A549 (cell line): ENCODE measurements around the gene PTPRH. TPM values are rescaled to one million over a fixed set of nuclear protein-coding genes. Genes with fewer than 3 reads are reported as not detected.

Experiments
- ATAC-seq, 2 experiments: fragments of 200-7000 bp in 1 of 2; fragments of >200 bp in 1 of 2; cut with Nextera tagmentation in 1 of 2; cut with Tn5 transposase in 1 of 2; 3 replicates each; pipeline versions ENCODE4 v1.8.0 to v1.9.1; 2018 to 2020; ENCODE audit warnings: mild to moderate bottlenecking in 1 of 2, moderate library complexity in 1 of 2
- CTCF ChIA-PET: fragments of 300-600 bp; sonication (Branson Sonifier 250); formaldehyde crosslinking; extraction: SDS; loops from one replicate; lab custom pipeline; 2021; ENCODE audit warnings: antibody characterized with exemption, inconsistent platforms; lab: Yijun Ruan, JAX
- POLR2A ChIA-PET: fragments of 350-600 bp; formaldehyde crosslinking; extraction: SDS; loops from one replicate; lab custom pipeline; 2021; ENCODE audit warnings: antibody characterized with exemption, inconsistent platforms; lab: Yijun Ruan, JAX
- DNase-seq, 2 experiments: peaks; one replicate each; pipeline versions ENCODE4 v3.0.0 to v3.0.0-alpha.2; 2011 to 2016; ENCODE audit warnings: low read depth in 1 of 2, low spot score in 1 of 2
- FAIRE-seq: peaks from 2 replicates; lab custom pipeline; 2011; peaks lifted over from hg19 to GRCh38; lab: Jason Lieb, UNC
- H3K27ac ChIP-seq, 2 experiments: fragments of >200 bp; sonication (Bioruptor Twin); formaldehyde crosslinking; 3 replicates each; pipeline ENCODE4 v1.5.1; 2016 to 2017
- H3K4me1 ChIP-seq: fragments of >200 bp; sonication (Bioruptor Twin); formaldehyde crosslinking; 3 replicates; pipeline ENCODE4 v1.6.1; 2016
- H3K4me2 ChIP-seq: fragments of >200 bp; sonication (Bioruptor Twin); formaldehyde crosslinking; 3 replicates; pipeline ENCODE4 v1.6.1; 2016
- H3K4me3 ChIP-seq: fragments of >200 bp; sonication (Bioruptor Twin); formaldehyde crosslinking; 3 replicates; pipeline ENCODE4 v1.5.1; 2016
- H3K9me3 ChIP-seq: fragments of >200 bp; sonication (Bioruptor Twin); formaldehyde crosslinking; 3 replicates; pipeline ENCODE4 v1.6.1; 2016
- CBX2 ChIP-seq: fragments of 200-600 bp; sonication (generic); IDR thresholded peaks from 2 replicates; pipeline ENCODE4 v1.6.1; 2016; ENCODE audit warnings: low read depth, mild to moderate bottlenecking, borderline replicate concordance
- ESRRA ChIP-seq: fragments of 150-350 bp; IDR thresholded peaks from 2 replicates; pipeline ENCODE4 v1.6.1; 2014; ENCODE audit warnings: mild to moderate bottlenecking, low read length, borderline replicate concordance
- FOSL2 ChIP-seq, 2 experiments: fragments of 450-650 bp in 1 of 2; fragments of >200 bp in 1 of 2; sonication (Bioruptor Twin) in 1 of 2; formaldehyde crosslinking; IDR thresholded peaks; 2 replicates each; pipeline versions ENCODE4 v1.5.0 to v1.6.1; 2016 to 2020; ENCODE audit warnings: mild to moderate bottlenecking in 1 of 2, moderate library complexity in 1 of 2
- FOXS1 ChIP-seq: fragments of 250-450 bp; sonication (Bioruptor Pico); IDR thresholded peaks from 2 replicates; pipeline ENCODE4 v1.5.0; 2020; ENCODE audit warnings: mild to moderate bottlenecking, moderate library complexity
- HEYL ChIP-seq: fragments of 250-450 bp; sonication (Bioruptor Pico); IDR thresholded peaks from 2 replicates; pipeline ENCODE4 v1.8.0; 2021; ENCODE audit warnings: mild to moderate bottlenecking, moderate library complexity
- JUNB ChIP-seq: fragments of >200 bp; sonication (Bioruptor Twin); formaldehyde crosslinking; IDR thresholded peaks from 2 replicates; pipeline ENCODE4 v1.6.1; 2016
- KDM5A ChIP-seq: fragments of 200-600 bp; sonication (generic); IDR thresholded peaks from 2 replicates; pipeline ENCODE4 v1.6.1; 2016; ENCODE audit warnings: antibody characterized with exemption, mild to moderate bottlenecking
- MAZ ChIP-seq: fragments of 150-350 bp; IDR thresholded peaks from 2 replicates; pipeline ENCODE4 v1.6.1; 2014; ENCODE audit warnings: antibody characterized with exemption, low read depth, low read length, borderline replicate concordance
- RCOR1 ChIP-seq: fragments of 150-350 bp; IDR thresholded peaks from 2 replicates; pipeline ENCODE4 v1.6.1; 2014; ENCODE audit warnings: antibody characterized with exemption, low read length, low read depth
- RFX5 ChIP-seq: fragments of 450-650 bp; IDR thresholded peaks from 2 replicates; pipeline ENCODE4 v1.7.1; 2014; ENCODE audit warnings: antibody characterized with exemption, mild to moderate bottlenecking, moderate library complexity
- TFCP2L1 ChIP-seq: fragments of 250-450 bp; sonication (Bioruptor Pico); IDR thresholded peaks from 2 replicates; pipeline ENCODE4 v1.5.0; 2021; ENCODE audit warnings: mild to moderate bottlenecking
- ZFP36 ChIP-seq: fragments of 450-650 bp; IDR thresholded peaks from 2 replicates; pipeline ENCODE4 v1.6.1; 2014; ENCODE audit warnings: borderline replicate concordance; ENCODE audit not compliant: partially characterized antibody
- whole genome bisulfite sequencing: methylation state at CpG from one replicate; pipeline ENCODE4 v1.1.6; 2017; ENCODE audit errors: missing lambda C conversion rate; 5-methylcytosine and 5-hydroxymethylcytosine counted together
- polyA plus RNA-seq, 4 experiments: library from polyadenylated mRNA; depleted of rRNA in 3 of 4; stranded (reverse); fragments of >200 nt; fragmentation: RNase III in 1 of 4; extraction: RNeasy Plus Mini Kit Qiagen cat#74134 plus additional on column Dnase treatment in 1 of 4; gene quantifications; 2 replicates in 3 of 4; 3 replicates in 1 of 4; pipeline ENCODE4 v1.2.3, GENCODE V29; 2011 to 2017
- TF ChIP-seq, protein P1 (sequence below): fragments of 200-600 bp; sonication (generic); IDR thresholded peaks from 2 replicates; pipeline ENCODE4 v1.6.1; 2016; ENCODE audit warnings: antibody characterized with exemption, mild to moderate bottlenecking, moderate library complexity
- TF ChIP-seq, protein P2 (sequence below): IDR thresholded peaks from 2 replicates; pipeline ENCODE4 v1.6.1; 2012; ENCODE audit warnings: low read depth, borderline replicate concordance
- TF ChIP-seq, protein P3 (sequence below): fragments of 250-450 bp; sonication (Bioruptor Pico); IDR thresholded peaks from 2 replicates; pipeline ENCODE4 v1.5.0; 2021; ENCODE audit warnings: mild to moderate bottlenecking, moderate library complexity, borderline replicate concordance
- TF ChIP-seq, protein P4 (sequence below): fragments of 150-350 bp; IDR thresholded peaks from 2 replicates; pipeline ENCODE4 v1.6.1; 2014; ENCODE audit warnings: low read depth, mild to moderate bottlenecking, low read length

Gene PTPRH
- polyA plus RNA-seq, 2 of the 4 experiments (the other 2 are of a cell fraction) = 1.6 to 4.2 TPM

DNA sequence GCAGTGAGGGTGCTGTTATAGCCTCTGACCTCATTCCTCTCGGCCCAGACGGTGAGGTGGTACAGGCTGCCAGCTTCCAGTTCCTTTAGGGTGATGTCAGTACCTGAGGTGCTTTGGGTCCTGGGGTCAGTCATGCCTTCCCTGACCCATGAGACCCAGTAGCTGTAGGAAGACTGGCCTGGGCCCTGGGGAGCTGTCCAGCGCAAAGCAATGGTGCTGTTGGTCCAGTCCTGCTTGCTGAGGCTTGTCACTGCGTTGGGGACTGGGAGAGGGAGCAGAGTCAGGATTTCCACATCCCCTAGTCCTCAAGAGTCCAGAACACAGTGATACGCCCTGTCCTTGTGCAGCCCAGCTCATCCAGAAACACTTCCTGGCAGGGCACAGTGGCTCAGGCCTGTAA is 10.7 kb downstream of the PTPRH start:
- CTCF ChIA-PET = interaction anchor here (0.7 to 2.8 kb wide), 10 partner anchors 8 to 220 kb away, joined by 3 to 13 read pairs (median 4); partner anchors contain the start of genes DNAAF3, PPP6R1 and TMEM238
- H3K27ac ChIP-seq = no peak overlapping the region
- no peak overlapping the region for H3K4me3 ChIP-seq
- ATAC-seq (peak in 1 of 2 experiments; percentile 19; a peak in 2 of 6 replicates), DNase-seq (no peak)
- H3K4me1 ChIP-seq = no peaks in the 10 kb centered on the region
- no peaks in the 10 kb centered on the region for H3K9me3 ChIP-seq
- TF ChIP-seq JUNB = no peak
- TF ChIP-seq, protein P1, sequence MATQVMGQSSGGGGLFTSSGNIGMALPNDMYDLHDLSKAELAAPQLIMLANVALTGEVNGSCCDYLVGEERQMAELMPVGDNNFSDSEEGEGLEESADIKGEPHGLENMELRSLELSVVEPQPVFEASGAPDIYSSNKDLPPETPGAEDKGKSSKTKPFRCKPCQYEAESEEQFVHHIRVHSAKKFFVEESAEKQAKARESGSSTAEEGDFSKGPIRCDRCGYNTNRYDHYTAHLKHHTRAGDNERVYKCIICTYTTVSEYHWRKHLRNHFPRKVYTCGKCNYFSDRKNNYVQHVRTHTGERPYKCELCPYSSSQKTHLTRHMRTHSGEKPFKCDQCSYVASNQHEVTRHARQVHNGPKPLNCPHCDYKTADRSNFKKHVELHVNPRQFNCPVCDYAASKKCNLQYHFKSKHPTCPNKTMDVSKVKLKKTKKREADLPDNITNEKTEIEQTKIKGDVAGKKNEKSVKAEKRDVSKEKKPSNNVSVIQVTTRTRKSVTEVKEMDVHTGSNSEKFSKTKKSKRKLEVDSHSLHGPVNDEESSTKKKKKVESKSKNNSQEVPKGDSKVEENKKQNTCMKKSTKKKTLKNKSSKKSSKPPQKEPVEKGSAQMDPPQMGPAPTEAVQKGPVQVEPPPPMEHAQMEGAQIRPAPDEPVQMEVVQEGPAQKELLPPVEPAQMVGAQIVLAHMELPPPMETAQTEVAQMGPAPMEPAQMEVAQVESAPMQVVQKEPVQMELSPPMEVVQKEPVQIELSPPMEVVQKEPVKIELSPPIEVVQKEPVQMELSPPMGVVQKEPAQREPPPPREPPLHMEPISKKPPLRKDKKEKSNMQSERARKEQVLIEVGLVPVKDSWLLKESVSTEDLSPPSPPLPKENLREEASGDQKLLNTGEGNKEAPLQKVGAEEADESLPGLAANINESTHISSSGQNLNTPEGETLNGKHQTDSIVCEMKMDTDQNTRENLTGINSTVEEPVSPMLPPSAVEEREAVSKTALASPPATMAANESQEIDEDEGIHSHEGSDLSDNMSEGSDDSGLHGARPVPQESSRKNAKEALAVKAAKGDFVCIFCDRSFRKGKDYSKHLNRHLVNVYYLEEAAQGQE = peak; percentile 69
- TF ChIP-seq, all 56 proteins: peak for 1
- no peak for FAIRE-seq
- 70% methylated on average over 4 of the region's 5 CpGs for WGBS
- POLR2A ChIA-PET = interaction anchor here (0.6 kb wide), 1 partner anchor 12 kb away, joined by 4 read pairs; no protein-coding TSS in a partner anchor
- H3K4me2 ChIP-seq = no peak overlapping the region

DNA sequence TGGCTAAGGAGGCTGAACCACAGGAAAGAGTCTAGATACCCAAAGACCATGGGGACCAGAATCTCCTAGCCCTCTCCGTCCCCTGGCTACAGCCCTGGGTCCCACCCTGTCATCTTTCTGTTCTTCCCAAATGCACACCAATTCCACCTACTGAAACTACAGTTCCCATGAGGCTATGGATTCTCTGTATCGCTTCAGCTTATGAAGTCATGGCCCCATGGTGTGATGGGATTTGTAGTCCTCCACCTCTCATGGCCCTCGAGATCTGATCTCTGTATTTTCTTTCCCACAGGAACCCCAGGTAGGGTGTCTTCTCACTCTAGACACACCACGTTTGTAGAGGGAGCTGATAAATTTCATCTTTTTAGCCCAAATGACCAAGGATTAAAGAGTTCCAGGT is 11.8 kb downstream of the PTPRH start:
- Histone ChIP-seq H3K4me2 (no peak overlapping the region), H3K27ac (no peak overlapping the region), H3K4me3 (no peak overlapping the region), H3K9me3 (no peaks in the 10 kb centered on the region), H3K4me1 (no peaks in the 10 kb centered on the region)
- TF ChIP-seq, protein P2, sequence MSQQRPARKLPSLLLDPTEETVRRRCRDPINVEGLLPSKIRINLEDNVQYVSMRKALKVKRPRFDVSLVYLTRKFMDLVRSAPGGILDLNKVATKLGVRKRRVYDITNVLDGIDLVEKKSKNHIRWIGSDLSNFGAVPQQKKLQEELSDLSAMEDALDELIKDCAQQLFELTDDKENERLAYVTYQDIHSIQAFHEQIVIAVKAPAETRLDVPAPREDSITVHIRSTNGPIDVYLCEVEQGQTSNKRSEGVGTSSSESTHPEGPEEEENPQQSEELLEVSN = no peak
- no peak for TF ChIP-seq ESRRA
- TF ChIP-seq, protein P3, sequence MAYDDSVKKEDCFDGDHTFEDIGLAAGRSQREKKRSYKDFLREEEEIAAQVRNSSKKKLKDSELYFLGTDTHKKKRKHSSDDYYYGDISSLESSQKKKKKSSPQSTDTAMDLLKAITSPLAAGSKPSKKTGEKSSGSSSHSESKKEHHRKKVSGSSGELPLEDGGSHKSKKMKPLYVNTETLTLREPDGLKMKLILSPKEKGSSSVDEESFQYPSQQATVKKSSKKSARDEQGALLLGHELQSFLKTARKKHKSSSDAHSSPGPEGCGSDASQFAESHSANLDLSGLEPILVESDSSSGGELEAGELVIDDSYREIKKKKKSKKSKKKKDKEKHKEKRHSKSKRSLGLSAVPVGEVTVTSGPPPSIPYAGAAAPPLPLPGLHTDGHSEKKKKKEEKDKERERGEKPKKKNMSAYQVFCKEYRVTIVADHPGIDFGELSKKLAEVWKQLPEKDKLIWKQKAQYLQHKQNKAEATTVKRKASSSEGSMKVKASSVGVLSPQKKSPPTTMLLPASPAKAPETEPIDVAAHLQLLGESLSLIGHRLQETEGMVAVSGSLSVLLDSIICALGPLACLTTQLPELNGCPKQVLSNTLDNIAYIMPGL (CRISPR knock-in tag) = no peak
- no peak for TF ChIP-seq TFCP2L1 (CRISPR knock-in tag)
- no peak for TF ChIP-seq FOSL2 (IDR thresholded peaks at IDR 0.05)
- TF ChIP-seq FOSL2 (CRISPR knock-in tag; IDR thresholded peaks at IDR 0.05) = no peak
- TF ChIP-seq HEYL (CRISPR knock-in tag) = no peak
- no peak for TF ChIP-seq MAZ
- no peak for TF ChIP-seq CBX2
- no peak for TF ChIP-seq RFX5
- TF ChIP-seq RCOR1 = no peak
- TF ChIP-seq FOXS1 (CRISPR knock-in tag) = no peak
- TF ChIP-seq KDM5A = no peak
- no peak for TF ChIP-seq ZFP36
- TF ChIP-seq, protein P4, sequence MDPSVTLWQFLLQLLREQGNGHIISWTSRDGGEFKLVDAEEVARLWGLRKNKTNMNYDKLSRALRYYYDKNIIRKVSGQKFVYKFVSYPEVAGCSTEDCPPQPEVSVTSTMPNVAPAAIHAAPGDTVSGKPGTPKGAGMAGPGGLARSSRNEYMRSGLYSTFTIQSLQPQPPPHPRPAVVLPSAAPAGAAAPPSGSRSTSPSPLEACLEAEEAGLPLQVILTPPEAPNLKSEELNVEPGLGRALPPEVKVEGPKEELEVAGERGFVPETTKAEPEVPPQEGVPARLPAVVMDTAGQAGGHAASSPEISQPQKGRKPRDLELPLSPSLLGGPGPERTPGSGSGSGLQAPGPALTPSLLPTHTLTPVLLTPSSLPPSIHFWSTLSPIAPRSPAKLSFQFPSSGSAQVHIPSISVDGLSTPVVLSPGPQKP = no peak
- POLR2A ChIA-PET = interaction anchor here (0.7 kb wide), 1 partner anchor 9 kb away, joined by 3 read pairs; no protein-coding TSS in a partner anchor
- no peak for FAIRE-seq
- CTCF ChIA-PET = interaction anchor here (0.7 to 2.8 kb wide), 8 partner anchors 9 to 221 kb away, joined by 3 to 13 read pairs (median 6); no protein-coding TSS in a partner anchor
- ATAC-seq = peak; percentile 68 to 78
- DNase-seq = peak in 1 of 2 experiments; percentile 63
- WGBS = 55% methylated on average over 4 of the region's 4 CpGs
